HepG2 (cell line): ENCODE data around the gene IZUMO4. TPM values are rescaled to one million over a fixed set of nuclear protein-coding genes. Genes with fewer than 3 reads are reported as not detected.

ENCODE experiments used
- ATAC-seq: fragments of 200-7000 bp; cut with Tn5 transposase; 3 replicates; pipeline ENCODE4 v1.9.1; 2020; ENCODE audit warnings: mild to moderate bottlenecking, moderate library complexity
- BruUV-seq: library from RNA; stranded (reverse); fragments of 400-500 nt; replicated peaks from 2 replicates; lab custom pipeline; 2021; lab: Mats Ljungman, UMichigan
- CTCF ChIA-PET: fragments of 300-600 bp; formaldehyde crosslinking; extraction: SDS; loops from one replicate; lab custom pipeline; 2021; ENCODE audit warnings: low total read pairs, inconsistent platforms, low intra/inter-chr PET ratio; lab: Yijun Ruan, JAX
- POLR2A ChIA-PET: fragments of 350-600 bp; sonication (Branson Sonifier 250); formaldehyde crosslinking; loops from one replicate; lab custom pipeline; 2020; ENCODE audit warnings: antibody characterized with exemption, inconsistent platforms; lab: Yijun Ruan, JAX
- DNase-seq: peaks from one replicate; pipeline ENCODE4 v3.0.0-alpha.2; 2015; ENCODE audit warnings: low spot score
- FAIRE-seq: peaks from 3 replicates; lab custom pipeline; 2011; peaks lifted over from hg19 to GRCh38; lab: Jason Lieb, UNC
- H2AFZ ChIP-seq: one replicate; pipeline ENCODE4 v1.6.1; 2011; ENCODE audit warnings: low read length, inconsistent platforms
- H3K27ac ChIP-seq: fragments of 300-600 bp; 3 replicates; pipeline ENCODE4 v1.8.0; 2011; ENCODE audit warnings: mixed run types, mild to moderate bottlenecking, mixed read lengths, low read length, inconsistent platforms; ENCODE audit not compliant: insufficient read depth; ENCODE audit errors: extremely low read length
- H3K27me3 ChIP-seq, 2 experiments: fragments of 200-600 bp in 1 of 2; 2 replicates in 1 of 2; 3 replicates in 1 of 2; pipeline versions ENCODE4 v1.6.0 to v1.8.0; 2011; ENCODE audit warnings: low read length in 2 of 2, mild to moderate bottlenecking in 2 of 2, moderate library complexity in 2 of 2, inconsistent platforms in 1 of 2; ENCODE audit not compliant: insufficient read depth in 2 of 2, control insufficient read depth in 1 of 2
- H3K36me3 ChIP-seq, 2 experiments: fragments of 200-600 bp in 1 of 2; replicated peaks in 1 of 2; 2 replicates in 1 of 2; 3 replicates in 1 of 2; pipeline versions ENCODE4 v1.5.1 to v1.8.0; 2011; ENCODE audit warnings: low read length in 2 of 2, inconsistent platforms in 1 of 2; ENCODE audit not compliant: insufficient read depth in 2 of 2, control insufficient read depth in 1 of 2
- H3K4me1 ChIP-seq: 2 replicates; pipeline ENCODE4 v1.5.1; 2012; ENCODE audit warnings: low read length, inconsistent platforms; ENCODE audit not compliant: insufficient read depth
- H3K4me2 ChIP-seq: 2 replicates; pipeline ENCODE4 v1.6.0; 2011; ENCODE audit warnings: low read depth, low read length, inconsistent platforms
- H3K4me3 ChIP-seq, 3 experiments: fragments of 200-600 bp in 1 of 3; sonication (generic), shearing (Covaris generic) in 1 of 3; replicated peaks in 1 of 3; 2 replicates each; pipeline ENCODE4 v1.5.1; 2011 to 2016; ENCODE audit warnings: low read length in 3 of 3, inconsistent platforms in 2 of 3, low read depth in 2 of 3, mild to moderate bottlenecking in 2 of 3, control low read depth in 1 of 3, mixed read lengths in 1 of 3; ENCODE audit not compliant: insufficient read depth in 1 of 3
- H3K79me2 ChIP-seq: one replicate; pipeline ENCODE4 v1.6.1; 2011; ENCODE audit warnings: low read length, inconsistent platforms; ENCODE audit not compliant: insufficient read depth
- H3K9ac ChIP-seq: 2 replicates; pipeline ENCODE4 v1.6.0; 2011; ENCODE audit warnings: mild to moderate bottlenecking, low read depth, low read length, inconsistent platforms; ENCODE audit not compliant: insufficient read depth
- H3K9me3 ChIP-seq: 2 replicates; pipeline ENCODE4 v1.5.1; 2012; ENCODE audit warnings: mild to moderate bottlenecking, low read length
- H4K20me1 ChIP-seq: 2 replicates; pipeline ENCODE4 v1.6.0; 2011; ENCODE audit warnings: inconsistent platforms, mild to moderate bottlenecking, low read length, moderate library complexity; ENCODE audit not compliant: insufficient read depth
- HNF4G ChIP-seq, 2 experiments: sonication (generic) in 1 of 2; formaldehyde crosslinking in 1 of 2; IDR thresholded peaks; 2 replicates each; pipeline versions ENCODE4 v1.4.0 to v1.6.1; 2011 to 2020; ENCODE audit warnings: borderline replicate concordance in 2 of 2, low read depth in 2 of 2, mild to moderate bottlenecking in 2 of 2, low read length in 1 of 2, missing genetic modification reagents in 1 of 2, moderate library complexity in 1 of 2
- NAIF1 ChIP-seq: sonication (generic); formaldehyde crosslinking; IDR thresholded peaks from 2 replicates; pipeline ENCODE4 v1.5.0; 2020; ENCODE audit warnings: mild to moderate bottlenecking, missing genetic modification reagents, borderline replicate concordance
- ONECUT2 ChIP-seq: sonication (generic); formaldehyde crosslinking; IDR thresholded peaks from 2 replicates; pipeline ENCODE4 v1.4.0; 2020; ENCODE audit warnings: missing genetic modification reagents
- ZNF253 ChIP-seq: sonication (generic); formaldehyde crosslinking; IDR thresholded peaks from 2 replicates; pipeline ENCODE4 v1.8.0; 2022; ENCODE audit warnings: mild to moderate bottlenecking, missing genetic modification reagents, borderline replicate concordance
- ZNF7 ChIP-seq: IDR thresholded peaks from 2 replicates; pipeline ENCODE4 v1.6.1; 2016; ENCODE audit warnings: missing biosample characterization, missing genetic modification reagents
- WGBS: methylation state at CpG from one replicate; pipeline ENCODE4 v1.1.6; 2017; ENCODE audit warnings: low lambda C conversion rate; 5-methylcytosine and 5-hydroxymethylcytosine counted together
- in situ Hi-C: cut with HindIII; loops from 2 replicates; pipeline ENCODE4 v1.10.0; 2017; ENCODE audit warnings: low pct_unique_long_range_greater_than_20kb; ENCODE audit not compliant: extremely low pct_ligation_motif_present
- intact Hi-C: fragments of 100-400 bp; cut with micrococcal nuclease; formaldehyde crosslinking; loops from one replicate; pipeline ENCODE4 v1.10.0; 2022; ENCODE audit not compliant: unreplicated experiment
- polyA plus RNA-seq, 8 experiments: library from polyadenylated mRNA; depleted of rRNA in 3 of 8; stranded (reverse) in 7 of 8; unstranded in 1 of 8; fragments of >200 nt; fragmentation: Illumina TruSeq in 4 of 8; extraction: Trizol in 4 of 8; gene quantifications; 2 replicates each; pipeline versions ENCODE4 v1.2.1 to v1.2.3, GENCODE V29; 2011 to 2016; ENCODE audit warnings: low read depth in 4 of 8, missing spikeins in 1 of 8, mixed read lengths in 1 of 8; ENCODE audit not compliant: insufficient read depth in 1 of 8
- total RNA-seq, 5 experiments: library from RNA; depleted of rRNA; stranded (reverse); fragments of >200 nt; fragmentation: Illumina TruSeq; extraction: Trizol; gene quantifications; 2 replicates each; pipeline ENCODE4 v1.2.3, GENCODE V29; 2016; ENCODE audit warnings: low read depth in 1 of 5
- TF ChIP-seq, protein P1 (sequence below): sonication (generic); formaldehyde crosslinking; IDR thresholded peaks from 2 replicates; pipeline ENCODE4 v1.4.0; 2020; ENCODE audit warnings: missing genetic modification reagents
- TF ChIP-seq, protein P2 (sequence below): IDR thresholded peaks from 2 replicates; pipeline ENCODE4 v1.6.1; 2016; ENCODE audit warnings: missing compliant biosample characterization, missing genetic modification reagents, borderline replicate concordance
- TF ChIP-seq, protein P3 (sequence below): sonication (generic); formaldehyde crosslinking; IDR thresholded peaks from 2 replicates; pipeline ENCODE4 v1.4.0; 2020; ENCODE audit warnings: mild to moderate bottlenecking, missing genetic modification reagents, borderline replicate concordance
- TF ChIP-seq, protein P4 (sequence below): sonication (generic); formaldehyde crosslinking; IDR thresholded peaks from 2 replicates; pipeline ENCODE4 v1.5.1; 2020; ENCODE audit warnings: mild to moderate bottlenecking, missing genetic modification reagents, moderate library complexity

Gene IZUMO4
- total and polyA plus RNA-seq, 2 of the 13 experiments (the other 11 are each of a cell fraction or from before 2014, with no cell fraction given) = 0.77 to 3.9 TPM

DNA sequence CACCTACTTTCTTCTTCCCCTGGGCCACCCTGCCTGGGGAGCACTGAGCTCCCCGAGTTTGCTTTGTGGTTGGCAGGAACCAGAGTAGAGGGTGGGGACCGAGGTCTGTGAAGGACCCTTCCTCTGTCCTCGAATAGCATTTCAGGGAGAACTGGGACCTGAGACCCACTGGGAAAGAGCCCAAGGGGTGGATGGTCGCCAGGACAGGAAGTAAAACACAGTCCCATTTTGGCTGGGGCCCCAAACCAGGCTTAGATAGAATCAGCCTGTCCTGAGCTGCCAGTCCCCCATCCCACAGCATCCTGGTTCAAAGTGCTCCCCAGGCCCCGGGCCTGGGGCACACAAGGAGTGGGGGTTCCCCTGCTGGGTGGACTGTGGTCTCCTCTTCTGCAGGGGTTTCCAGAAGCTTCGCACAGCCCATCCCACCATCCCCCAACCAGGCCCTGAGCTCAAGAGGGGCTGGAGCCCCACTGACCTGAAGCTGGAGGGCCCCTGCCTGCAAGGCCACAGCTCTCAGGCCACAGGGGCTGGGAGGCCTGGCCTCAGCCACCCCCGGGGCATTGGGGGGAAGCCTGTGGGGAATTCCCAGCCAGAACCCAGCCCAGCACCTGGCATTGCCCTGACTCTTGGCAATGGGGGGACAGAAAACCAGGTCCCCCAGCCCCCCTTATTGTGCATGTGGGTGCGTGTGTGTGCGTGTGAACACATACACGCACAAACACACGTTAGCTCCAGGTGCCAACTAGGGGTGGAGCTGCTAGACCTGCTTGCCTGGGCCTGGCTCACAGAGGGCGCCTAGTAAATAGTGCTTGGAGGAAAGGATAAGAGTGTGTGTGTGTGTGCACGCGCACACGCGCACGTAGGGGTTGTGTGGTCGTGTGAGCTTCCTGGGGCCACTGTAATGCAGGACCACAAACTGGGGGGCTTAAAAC, 44.7 kb upstream of the IZUMO4 start:
- Histone ChIP-seq H3K27me3 (no peaks in the 10 kb centered on the region), H3K9ac (peak overlapping the region; percentile 74), H3K27ac (peak overlapping the region; percentile 55), H3K4me3 (peak overlapping the region; percentile 47 to 77 (median 60); a peak in 5 of 6 replicates), H2AFZ (no peak overlapping the region), H3K79me2 (peaks cover 30% of the 10 kb centered on the region), H3K4me1 (peaks cover 83% of the 10 kb centered on the region), H3K4me2 (peak overlapping the region; percentile 96), H4K20me1 (peaks cover 35% of the 10 kb centered on the region), H3K9me3 (no peaks in the 10 kb centered on the region), H3K36me3 (peaks cover 1 to 2% of the 10 kb centered on the region in 2 experiments; a peak in 2 of 5 replicates)
- no peak for DNase-seq
- FAIRE-seq = peak; percentile 42
- ChIA-PET CTCF (no interaction called here), POLR2A (interaction anchor here (0.6 to 2.5 kb wide), 18 partner anchors 9 to 291 kb away, joined by 3 to 40 read pairs (median 4); partner anchors contain the start of genes ADAT3, BTBD2 and SCAMP4)
- in situ Hi-C loops = no loop called here
- intact Hi-C loops = no loop called here
- BruUV-seq = no TSS peak
- WGBS = 28% methylated on average over 11 of the region's 18 CpGs
- peak; percentile 6; the same call in 1 of the 3 replicates for ATAC-seq
- TF ChIP-seq HNF4G (IDR thresholded peaks at IDR 0.05; ENCODE audit: borderline replicate concordance, low read depth, low read length) (no peak), HNF4G (CRISPR knock-in tag; IDR thresholded peaks at IDR 0.05; ENCODE audit: borderline replicate concordance, low read depth) (no peak), ZNF7 (peak; percentile 60; the same call in 1 of the 2 replicates), ONECUT2 (CRISPR knock-in tag) (no peak), NAIF1 (CRISPR knock-in tag) (peak; percentile 32; the same call in 1 of the 2 replicates), ZNF253 (CRISPR knock-in tag) (0 out of 2 replicates have a peak, but pooled peaks have one; percentile 75)
- TF ChIP-seq, protein P1, sequence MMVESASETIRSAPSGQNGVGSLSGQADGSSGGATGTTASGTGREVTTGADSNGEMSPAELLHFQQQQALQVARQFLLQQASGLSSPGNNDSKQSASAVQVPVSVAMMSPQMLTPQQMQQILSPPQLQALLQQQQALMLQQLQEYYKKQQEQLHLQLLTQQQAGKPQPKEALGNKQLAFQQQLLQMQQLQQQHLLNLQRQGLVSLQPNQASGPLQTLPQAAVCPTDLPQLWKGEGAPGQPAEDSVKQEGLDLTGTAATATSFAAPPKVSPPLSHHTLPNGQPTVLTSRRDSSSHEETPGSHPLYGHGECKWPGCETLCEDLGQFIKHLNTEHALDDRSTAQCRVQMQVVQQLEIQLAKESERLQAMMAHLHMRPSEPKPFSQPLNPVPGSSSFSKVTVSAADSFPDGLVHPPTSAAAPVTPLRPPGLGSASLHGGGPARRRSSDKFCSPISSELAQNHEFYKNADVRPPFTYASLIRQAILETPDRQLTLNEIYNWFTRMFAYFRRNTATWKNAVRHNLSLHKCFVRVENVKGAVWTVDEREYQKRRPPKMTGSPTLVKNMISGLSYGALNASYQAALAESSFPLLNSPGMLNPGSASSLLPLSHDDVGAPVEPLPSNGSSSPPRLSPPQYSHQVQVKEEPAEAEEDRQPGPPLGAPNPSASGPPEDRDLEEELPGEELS = peak; percentile 48
- TF ChIP-seq, protein P2, sequence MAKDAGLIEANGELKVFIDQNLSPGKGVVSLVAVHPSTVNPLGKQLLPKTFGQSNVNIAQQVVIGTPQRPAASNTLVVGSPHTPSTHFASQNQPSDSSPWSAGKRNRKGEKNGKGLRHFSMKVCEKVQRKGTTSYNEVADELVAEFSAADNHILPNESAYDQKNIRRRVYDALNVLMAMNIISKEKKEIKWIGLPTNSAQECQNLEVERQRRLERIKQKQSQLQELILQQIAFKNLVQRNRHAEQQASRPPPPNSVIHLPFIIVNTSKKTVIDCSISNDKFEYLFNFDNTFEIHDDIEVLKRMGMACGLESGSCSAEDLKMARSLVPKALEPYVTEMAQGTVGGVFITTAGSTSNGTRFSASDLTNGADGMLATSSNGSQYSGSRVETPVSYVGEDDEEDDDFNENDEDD = peak; percentile 31; the same call in 1 of the 2 replicates
- TF ChIP-seq, protein P3, sequence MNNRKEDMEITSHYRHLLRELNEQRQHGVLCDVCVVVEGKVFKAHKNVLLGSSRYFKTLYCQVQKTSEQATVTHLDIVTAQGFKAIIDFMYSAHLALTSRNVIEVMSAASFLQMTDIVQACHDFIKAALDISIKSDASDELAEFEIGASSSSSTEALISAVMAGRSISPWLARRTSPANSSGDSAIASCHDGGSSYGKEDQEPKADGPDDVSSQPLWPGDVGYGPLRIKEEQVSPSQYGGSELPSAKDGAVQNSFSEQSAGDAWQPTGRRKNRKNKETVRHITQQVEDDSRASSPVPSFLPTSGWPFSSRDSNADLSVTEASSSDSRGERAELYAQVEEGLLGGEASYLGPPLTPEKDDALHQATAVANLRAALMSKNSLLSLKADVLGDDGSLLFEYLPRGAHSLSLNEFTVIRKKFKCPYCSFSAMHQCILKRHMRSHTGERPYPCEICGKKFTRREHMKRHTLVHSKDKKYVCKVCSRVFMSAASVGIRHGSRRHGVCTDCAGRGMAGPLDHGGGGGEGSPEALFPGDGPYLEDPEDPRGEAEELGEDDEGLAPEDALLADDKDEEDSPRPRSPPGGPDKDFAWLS (CRISPR knock-in tag) = no peak; the same call in 1 of the 2 replicates
- TF ChIP-seq, protein P4, sequence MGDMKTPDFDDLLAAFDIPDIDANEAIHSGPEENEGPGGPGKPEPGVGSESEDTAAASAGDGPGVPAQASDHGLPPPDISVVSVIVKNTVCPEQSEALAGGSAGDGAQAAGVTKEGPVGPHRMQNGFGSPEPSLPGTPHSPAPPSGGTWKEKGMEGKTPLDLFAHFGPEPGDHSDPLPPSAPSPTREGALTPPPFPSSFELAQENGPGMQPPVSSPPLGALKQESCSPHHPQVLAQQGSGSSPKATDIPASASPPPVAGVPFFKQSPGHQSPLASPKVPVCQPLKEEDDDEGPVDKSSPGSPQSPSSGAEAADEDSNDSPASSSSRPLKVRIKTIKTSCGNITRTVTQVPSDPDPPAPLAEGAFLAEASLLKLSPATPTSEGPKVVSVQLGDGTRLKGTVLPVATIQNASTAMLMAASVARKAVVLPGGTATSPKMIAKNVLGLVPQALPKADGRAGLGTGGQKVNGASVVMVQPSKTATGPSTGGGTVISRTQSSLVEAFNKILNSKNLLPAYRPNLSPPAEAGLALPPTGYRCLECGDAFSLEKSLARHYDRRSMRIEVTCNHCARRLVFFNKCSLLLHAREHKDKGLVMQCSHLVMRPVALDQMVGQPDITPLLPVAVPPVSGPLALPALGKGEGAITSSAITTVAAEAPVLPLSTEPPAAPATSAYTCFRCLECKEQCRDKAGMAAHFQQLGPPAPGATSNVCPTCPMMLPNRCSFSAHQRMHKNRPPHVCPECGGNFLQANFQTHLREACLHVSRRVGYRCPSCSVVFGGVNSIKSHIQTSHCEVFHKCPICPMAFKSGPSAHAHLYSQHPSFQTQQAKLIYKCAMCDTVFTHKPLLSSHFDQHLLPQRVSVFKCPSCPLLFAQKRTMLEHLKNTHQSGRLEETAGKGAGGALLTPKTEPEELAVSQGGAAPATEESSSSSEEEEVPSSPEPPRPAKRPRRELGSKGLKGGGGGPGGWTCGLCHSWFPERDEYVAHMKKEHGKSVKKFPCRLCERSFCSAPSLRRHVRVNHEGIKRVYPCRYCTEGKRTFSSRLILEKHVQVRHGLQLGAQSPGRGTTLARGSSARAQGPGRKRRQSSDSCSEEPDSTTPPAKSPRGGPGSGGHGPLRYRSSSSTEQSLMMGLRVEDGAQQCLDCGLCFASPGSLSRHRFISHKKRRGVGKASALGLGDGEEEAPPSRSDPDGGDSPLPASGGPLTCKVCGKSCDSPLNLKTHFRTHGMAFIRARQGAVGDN (CRISPR knock-in tag) = peak; percentile 80
